NCI-H446 (cell line): ENCODE results near the gene TRABD2B.

ENCODE experiments used
- DNase-seq, 2 experiments: peaks; one replicate each; lab custom pipeline; 2025; lab: John Stamatoyannopoulos, UW

Gene TRABD2B

DNA sequence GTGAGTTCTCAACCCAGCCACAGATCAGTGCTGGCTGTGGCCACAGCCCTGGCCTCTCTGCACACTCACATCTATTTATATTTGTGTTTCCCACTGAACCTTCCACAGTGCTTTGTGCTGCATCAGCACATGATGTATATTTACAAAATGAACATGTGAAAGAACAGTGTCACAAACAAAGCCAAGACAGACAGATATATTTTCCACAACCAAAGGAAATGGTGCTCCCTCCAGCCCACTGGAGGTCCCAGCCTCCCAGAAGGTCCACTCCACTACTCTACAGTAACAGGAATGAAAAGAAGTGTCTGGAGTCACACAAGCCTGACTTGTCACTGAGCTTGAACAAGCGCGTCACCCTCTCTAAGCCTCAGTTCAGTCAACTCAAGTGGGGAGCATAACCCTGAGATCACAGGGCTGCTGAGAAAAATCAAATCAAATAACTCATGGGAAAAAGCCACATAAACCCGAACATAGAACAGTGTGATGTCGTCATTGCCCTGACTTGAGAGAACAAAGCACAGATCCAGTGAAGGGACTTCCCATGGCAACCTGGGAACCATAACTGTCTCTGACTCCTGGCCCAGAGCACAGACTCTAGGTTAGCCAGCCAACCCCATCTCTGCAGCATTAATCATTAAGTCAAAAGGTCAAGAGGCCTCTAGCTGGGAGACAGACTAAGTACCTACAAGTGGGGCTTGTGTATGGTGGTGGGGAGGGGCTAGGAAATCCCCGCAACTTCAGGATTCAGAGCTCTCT lies 121.2 kb downstream of the TRABD2B start:
- DNase-seq: no peak

DNA sequence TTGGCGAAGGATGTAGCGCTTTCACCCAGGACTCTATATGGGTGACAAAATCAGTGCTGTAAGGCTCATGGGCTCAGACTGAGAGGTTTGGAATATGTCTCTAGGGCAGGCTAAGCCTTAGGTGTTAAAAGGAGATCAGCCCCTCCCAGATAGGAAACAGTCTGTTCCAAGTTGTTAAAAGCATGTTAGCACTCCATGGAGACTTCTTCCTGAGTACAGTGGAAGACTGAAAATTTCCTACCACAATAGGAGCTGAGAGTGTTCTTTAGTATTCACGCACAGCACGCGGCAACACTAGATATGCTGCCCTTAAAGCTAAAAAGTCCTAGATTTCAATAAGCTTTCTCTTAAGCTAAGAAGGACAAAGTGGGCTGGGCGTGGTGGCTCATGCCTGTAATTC lies 122.1 kb downstream of the TRABD2B start:
- no peak for DNase-seq

DNA sequence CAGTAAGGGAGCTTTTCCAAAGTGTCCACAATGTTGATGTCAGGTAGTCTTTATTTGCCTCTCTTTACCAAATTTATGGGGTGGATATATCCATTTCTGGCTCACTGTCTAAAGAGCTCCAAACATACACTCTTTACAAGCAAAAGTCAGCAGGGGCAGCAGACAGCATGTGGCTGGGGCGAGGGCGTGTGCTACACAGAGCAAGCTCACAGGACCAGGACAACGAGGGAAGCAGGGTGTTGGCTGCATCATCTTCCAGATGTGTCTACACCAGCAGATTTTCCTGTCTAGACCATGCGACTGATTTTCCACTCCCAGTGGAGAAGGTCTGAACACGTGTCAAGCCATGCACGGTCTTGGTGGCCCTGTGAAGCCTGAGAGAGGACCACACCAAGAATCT lies 123.8 kb downstream of the TRABD2B start:
- no peak for DNase-seq

DNA sequence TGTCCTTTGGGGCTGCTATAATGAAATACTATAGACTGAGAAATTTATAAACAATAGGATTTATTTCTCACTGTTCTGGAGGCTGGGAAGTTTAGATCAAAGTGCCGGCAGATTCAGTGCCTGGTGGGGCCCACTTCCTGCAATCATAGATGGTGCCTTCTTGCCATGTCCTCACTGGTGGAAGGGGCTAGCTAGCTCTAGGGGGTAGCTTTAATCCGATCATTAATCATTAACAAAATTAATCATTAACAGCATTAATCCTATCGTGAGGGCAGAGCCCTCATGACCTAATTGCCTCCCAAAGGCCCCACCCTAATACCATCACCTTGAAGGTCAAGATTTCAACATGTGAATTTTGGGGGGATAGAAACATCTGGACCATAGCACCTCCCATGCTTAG lies 124.3 kb downstream of the TRABD2B start:
- DNase-seq: no peak

DNA sequence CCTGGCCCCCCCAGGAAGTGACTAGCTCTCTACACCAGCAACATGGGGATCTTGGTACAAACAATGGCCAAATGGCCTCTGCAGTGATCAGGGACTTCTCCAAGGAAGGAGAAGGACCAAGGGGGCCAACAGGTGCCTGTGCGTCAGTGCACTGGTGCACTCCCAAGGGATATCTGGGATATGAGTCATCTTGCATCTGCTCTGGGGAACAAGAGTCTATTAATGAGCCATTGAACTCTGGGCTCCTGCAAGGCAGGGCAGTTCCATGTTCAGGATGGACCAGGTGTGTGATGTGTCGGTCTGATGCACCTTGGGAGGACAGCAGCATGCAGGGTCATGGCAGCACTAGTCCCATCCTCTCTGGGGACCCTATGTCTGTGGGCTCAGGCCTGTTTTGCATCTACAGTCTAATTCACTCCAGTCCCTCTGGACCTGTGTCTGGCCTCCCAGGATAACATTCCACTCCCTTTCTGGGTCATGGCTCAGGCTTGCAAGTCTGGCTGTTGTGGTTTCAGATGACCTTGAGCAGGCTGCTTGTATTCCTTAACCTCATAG lies 125.3 kb downstream of the TRABD2B start:
- no peak for DNase-seq

DNA sequence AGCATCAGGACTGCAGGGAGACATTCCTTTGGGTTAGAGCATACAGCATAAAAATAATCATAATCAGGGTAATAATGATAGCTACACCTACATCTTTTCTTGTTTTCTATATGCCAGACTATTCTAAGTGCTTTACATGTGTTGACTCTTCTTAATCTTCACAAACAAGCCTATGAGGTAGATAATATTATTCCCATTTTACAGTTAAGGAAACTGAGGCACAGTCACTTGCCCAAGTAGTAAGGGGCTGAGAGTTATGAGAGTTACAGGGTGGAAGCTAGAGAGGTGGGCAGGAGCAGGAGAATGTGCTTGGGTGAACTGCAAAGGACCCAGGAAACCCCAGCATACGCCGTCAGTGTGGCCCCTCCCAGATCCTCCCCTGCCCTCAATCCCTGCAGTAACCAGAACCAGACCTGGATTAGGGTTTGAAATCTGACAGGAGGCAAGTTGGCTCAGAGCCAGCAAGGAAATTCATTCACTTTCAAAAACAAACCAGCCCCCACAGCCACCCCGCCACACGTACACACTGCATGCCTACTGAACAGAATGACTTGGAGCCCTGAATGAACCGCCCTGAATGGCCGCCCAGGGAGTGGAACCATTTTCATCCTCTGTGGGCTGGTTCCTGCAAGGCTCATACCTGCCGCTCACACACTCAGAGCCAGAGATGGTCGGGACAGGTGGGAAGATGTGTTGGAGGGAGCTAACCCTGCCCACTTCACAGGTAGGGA lies 126.1 kb downstream of the TRABD2B start:
- DNase-seq: no peak

DNA sequence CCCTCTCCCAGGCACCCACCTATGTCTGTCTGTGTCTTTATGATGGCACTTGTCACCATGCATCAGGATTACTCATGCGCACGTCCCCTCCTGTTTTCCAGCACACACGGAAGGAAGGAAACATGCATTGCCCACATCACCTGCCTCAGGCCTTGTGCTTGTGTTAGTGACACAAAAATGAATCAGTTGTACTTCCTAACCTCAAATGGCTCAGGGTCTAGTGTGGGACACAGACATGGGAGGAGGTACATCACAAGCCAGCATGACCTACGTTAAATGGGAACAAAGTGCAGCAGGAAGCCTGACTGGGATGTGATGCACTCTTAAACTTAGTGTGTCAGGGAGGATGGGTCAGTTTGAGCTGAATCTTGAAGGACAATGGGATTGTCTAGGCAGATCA lies 126.7 kb downstream of the TRABD2B start:
- no peak for DNase-seq

DNA sequence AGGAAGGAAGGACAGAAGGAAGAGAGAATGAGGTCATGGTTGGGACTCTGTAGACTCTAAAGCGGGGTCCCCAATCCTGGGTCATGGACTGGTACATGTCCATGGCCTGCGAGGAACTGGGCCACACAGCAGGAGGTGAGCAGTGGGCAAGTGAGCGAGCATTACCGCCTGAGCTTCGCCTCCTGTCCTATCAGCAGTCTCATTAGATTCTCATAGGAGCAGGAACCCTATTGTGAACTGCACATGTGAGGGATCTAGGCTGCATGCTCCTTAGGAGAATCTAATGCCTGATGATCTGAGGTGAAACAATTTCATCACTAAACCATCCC lies 128.9 kb downstream of the TRABD2B start:
- no peak for DNase-seq

DNA sequence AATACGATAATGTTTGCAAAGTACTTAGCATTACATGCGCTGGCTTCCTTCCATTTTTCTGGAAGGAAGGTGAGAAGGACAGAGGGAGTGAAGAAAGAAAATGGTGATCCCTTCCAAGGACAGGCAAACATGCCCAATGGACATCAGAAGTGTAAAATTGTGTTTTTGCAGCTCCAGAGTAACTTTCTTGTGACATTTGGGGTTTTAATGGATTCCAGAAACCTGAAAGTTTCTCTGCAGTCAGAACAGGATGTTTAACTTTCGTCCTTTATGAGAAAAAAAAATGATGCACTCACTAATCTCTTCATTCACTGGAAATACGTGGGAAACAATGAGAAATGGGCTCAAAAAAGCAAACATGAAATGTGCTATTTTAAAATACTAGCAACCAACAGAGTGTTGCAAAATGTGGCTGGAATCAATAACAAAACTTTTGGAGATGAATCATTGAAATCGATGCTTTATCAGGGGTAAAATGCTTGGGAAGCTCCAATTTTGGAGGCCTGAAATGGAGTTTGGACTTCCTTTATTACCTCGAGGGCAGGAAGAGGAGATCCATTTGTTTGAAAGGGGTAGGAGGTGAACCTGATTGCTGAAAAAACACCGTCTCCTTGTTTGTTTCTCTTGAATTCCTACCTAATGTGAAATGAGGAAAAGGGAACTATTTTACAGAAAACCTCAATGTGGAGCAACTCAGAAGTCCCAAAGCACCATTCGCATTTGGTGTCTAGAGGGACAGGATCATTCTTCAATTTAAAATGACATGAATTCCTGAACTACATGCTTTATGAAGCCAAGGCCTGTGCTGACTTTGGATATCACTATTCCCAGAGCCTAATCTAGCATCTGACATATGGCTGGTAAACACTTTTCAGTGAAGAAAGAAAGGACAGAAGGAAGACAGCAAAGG lies 129.5 kb downstream of the TRABD2B start:
- no peak for DNase-seq

DNA sequence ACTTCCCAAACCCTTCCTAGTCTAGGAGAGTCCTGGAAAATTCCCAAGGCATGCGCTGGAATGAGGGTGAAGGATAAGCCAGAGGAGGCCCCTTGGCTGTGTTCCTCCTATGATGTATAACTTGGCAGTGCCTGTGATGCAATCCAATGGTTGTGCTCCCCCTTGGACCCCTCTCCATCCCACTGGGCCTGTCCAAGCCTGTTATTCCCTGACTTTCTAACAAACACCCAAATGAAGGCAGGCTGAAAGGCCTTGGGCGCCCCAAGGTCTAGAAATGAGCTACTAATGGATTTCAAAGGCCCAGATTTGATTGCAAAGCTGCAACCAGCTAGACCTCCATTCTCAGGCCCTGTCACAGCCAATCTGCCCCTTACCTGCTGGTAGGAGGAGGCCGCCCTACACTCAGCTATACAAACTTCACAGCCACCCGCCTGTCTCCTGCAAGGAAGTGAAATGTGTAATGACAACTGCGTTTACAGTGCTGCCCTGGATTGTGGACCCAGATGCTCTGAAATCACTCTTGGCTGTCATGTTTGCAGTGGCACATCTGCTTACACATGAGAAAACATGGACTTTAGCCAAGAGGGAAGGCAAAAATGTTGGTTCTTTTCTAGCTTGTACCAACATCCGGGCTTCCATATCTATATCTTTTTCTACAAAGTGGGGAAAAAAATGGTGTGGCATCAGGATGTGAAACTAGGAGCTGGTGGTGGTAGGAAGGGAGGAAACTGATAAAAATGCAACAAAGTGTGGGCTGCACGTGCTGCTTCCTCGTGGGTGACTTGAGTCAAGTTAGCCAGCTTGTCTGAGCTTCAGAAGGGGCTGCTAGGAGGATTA lies 130.4 kb downstream of the TRABD2B start:
- DNase-seq: no peak

DNA sequence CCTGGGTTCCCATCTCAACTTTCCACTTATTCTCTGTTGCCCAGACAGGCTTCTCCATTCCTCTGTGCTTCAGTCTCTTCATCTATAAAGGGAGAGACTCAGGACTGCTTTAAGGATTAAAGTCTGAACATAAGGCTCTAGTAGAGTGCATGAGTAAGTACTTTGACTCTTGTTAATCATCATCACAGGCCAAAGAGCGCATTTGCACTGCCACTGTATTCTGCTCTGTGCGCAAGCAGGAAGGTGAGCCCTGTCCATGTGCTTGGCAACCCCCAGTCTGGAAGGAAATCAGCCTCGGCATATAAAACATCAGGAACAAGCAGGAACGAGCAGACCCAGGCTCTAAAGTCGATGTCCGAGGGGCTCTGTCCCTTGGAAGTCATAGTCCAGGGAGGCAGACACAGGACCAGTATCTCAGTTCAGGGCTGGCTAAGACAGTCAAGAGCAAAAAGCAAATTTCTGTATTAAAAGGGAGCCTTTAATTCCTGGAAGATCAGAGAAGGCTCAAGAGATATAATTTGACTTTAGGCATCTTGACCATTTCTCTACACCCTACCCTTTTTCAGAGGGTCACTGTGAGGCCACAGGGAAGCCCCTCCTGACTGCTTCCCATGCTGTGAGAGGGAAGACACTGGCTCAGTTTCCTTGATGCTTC lies 131.2 kb downstream of the TRABD2B start:
- no peak for DNase-seq

DNA sequence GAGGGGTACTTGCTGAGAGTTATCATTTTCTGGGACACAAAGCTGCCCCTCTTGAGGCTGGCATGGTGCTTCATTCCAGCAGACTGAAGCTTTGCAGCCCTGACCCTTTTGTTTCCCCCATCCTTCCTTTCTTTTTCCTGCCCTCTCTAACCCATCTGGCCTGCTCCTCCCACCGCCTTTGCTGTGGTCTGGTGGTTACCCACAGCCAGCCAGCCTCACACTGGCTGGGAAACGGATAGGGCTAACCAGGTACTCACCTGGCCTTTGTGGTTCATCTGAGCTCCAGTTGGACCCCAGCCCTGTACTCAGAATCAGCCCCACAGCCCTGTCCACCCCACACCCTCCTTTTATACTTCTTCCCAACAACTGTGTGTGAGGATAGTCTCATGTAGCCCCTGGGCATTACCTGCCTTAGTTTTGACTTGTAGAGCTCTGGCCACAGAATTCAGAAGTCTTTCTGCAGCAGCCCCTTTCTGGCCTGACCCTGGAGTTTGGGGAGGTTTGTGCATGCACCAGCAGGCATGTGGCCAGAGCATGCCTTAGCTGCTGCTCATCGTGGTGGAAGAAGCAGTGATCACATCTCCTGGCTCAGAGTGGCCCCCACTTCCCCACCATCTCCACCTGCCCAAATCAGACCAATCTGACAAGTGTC lies 138.0 kb downstream of the TRABD2B start:
- DNase-seq: no peak

DNA sequence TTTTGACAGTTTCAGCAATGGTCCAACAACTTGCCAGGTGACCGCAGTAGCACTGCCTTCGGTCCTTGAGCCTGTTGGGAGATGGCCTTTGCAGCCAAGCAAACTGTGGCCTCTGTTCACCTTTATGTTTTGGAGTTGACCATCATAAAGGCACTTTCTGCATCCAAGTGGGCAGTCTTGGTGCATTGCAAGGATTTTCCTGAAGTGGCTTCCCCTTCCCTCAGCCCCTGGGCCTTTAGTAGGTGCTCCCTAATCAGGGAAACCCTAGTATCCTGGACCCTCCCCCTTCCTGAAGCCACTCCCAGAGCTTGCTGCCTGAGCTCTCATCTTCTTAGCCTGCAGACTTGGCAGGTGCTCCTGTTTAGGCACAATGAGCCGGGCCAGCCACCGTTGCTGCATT lies 140.2 kb downstream of the TRABD2B start:
- no peak for DNase-seq

DNA sequence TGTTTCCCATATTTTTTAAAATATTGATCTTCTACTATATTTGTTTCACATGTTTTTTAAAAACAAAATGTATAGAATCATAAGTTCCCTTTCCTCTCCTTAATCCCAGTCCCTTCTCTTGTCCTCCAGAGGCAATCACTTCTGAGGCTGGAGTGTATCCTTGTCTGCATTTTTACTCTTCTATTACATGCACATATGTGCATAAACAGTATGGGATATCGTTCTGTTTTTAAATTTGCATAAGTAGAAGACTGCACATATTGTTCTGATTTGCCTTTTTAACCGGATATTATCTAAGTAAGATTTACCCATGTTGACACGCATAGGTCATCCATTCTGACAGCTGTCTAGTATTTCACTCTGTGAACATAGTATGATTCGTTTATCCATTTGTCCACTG lies 142.0 kb downstream of the TRABD2B start:
- DNase-seq: no peak

DNA sequence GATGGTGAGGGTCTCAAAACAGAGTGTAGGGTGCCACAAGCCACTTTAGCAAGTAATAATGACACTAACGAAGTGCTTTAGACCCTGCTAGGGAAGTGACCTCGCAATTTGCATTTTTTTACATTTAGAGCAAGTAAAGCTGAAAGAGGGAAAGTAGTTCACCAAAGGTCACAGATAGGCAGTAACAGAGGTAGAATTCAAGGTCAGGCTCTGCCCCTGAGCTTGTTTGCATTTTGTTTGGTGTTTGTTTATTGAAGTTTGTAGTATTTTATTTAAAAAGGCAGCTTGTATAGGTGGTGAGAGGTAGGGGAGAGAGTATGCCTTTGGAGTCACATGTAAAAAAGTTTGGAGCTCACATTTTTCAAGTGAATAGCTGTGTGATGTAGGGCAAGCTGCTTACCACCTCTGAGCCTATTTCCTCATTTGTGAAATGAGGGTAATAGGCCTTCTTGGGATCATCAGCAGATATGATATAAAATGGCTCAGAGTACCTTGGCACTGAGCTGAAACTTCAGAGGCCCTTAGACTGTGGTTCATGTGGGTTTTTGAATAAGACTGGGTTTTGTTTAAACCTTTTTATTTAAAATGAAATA lies 142.5 kb downstream of the TRABD2B start:
- no peak for DNase-seq

DNA sequence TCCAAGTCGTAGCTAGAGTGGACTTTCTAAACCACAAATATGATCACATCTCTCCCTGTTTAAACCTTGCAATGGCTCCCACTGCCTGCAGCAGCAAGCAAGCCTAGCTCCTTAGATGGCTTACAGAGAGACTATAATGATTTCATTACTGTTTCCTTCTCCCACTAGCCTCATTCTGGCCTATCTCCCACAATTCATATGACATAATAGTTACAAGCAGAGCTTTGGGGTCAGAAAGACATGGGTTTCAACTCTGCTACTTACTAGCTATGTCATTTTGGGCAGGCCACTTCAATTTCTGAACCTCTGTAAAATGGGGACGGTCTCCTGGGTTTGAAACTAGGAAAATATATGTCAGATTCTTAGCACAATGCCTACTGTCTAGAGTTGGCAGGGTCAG lies 143.3 kb downstream of the TRABD2B start:
- no peak for DNase-seq

DNA sequence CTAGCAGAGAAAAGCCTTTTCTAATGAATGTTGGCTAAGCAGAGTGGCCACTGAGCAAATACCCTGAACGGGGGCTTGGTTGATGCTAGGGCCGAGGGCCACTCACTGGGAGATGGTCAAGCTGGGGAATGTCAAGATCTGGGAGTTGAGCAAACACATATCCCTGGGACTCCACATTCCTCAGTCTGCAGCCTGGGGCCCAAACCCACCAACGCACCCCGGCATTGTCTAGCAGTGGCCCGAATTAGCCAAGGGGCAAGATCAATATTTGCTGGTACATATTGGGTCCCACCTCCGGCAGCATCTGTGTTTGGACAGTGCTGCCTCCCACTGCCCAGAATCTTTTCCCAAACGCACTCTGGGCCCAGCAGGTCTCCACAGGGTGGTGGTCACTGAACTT lies 144.1 kb downstream of the TRABD2B start:
- DNase-seq: no peak

DNA sequence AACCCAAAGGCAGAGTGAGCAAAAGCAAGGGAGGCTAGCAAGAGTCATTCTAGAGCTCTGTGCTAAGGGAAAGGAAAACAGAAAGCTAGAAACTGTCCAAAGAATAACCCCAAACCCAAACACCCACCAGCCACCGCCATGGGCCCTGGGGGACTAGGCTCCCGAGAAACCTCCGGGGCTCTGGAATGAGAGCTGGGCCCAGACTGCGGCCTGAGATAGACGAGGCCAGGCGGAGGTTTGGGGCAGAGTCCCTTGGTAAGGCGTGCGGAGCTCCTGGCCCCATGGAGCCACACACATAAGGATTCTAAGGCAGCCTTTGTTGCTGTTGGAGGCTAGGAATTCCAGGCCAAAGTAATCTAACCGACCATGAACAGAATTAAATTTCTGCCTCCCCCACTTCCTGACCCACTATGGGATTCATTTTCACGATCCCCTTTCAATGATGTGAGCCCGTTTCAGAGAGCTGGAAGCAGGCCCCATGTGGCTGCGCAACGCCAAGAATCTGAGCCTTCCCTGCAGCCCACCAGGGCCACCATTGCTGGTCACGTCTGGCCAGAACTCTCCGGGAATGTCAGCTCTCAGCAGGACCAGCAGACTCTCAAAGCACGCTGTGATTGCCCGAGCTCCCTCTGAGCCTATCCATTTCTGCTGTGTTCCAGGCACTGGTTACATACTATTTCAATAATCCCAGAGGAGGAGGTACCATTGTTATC lies 145.0 kb downstream of the TRABD2B start:
- DNase-seq: no peak

DNA sequence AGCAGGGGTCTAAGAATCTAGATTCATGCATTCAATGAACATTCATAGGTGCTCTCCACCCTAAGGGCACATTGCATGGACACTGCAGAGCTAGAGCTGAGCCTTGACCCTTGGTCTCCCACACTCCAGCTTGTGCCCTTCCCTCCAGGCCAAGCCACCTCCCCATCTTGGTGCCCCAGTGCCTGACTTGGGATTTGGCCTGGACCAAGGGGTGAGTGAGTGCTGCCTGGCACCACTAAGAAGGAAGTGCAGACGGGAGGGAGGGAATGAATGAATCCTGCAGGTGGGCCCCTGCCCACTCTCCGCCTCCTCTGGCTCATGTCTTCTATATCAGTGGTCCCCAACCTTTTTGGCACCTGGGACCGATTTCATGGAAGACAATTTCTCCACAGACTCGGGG lies 146.7 kb downstream of the TRABD2B start:
- DNase-seq: no peak
